Ishikawa (cell line): ENCODE measurements around the gene TAS1R1.

Source experiments
- FOXM1 ChIP-seq: IDR thresholded peaks from 2 replicates; pipeline ENCODE4 v1.6.1; 2012; ENCODE audit warnings: low read depth, borderline replicate concordance
- MAX ChIP-seq: IDR thresholded peaks from 2 replicates; pipeline ENCODE4 v1.6.1; 2012
- RAD21 ChIP-seq: IDR thresholded peaks from 2 replicates; pipeline ENCODE4 v1.6.1; 2012; ENCODE audit warnings: low read depth
- REST ChIP-seq: IDR thresholded peaks from 2 replicates; pipeline ENCODE4 v1.6.1; 2012; ENCODE audit warnings: low read depth, mild to moderate bottlenecking
- TAF1 ChIP-seq: IDR thresholded peaks from 2 replicates; pipeline ENCODE4 v1.6.1; 2012; ENCODE audit warnings: low read depth, mild to moderate bottlenecking
- TCF12 ChIP-seq: IDR thresholded peaks from 2 replicates; pipeline ENCODE4 v1.6.1; 2012; ENCODE audit warnings: low read depth
- TEAD4 ChIP-seq: IDR thresholded peaks from 2 replicates; pipeline ENCODE4 v1.6.1; 2012
- YY1 ChIP-seq: IDR thresholded peaks from 2 replicates; pipeline ENCODE4 v1.6.1; 2012; ENCODE audit warnings: low read depth

DNA sequence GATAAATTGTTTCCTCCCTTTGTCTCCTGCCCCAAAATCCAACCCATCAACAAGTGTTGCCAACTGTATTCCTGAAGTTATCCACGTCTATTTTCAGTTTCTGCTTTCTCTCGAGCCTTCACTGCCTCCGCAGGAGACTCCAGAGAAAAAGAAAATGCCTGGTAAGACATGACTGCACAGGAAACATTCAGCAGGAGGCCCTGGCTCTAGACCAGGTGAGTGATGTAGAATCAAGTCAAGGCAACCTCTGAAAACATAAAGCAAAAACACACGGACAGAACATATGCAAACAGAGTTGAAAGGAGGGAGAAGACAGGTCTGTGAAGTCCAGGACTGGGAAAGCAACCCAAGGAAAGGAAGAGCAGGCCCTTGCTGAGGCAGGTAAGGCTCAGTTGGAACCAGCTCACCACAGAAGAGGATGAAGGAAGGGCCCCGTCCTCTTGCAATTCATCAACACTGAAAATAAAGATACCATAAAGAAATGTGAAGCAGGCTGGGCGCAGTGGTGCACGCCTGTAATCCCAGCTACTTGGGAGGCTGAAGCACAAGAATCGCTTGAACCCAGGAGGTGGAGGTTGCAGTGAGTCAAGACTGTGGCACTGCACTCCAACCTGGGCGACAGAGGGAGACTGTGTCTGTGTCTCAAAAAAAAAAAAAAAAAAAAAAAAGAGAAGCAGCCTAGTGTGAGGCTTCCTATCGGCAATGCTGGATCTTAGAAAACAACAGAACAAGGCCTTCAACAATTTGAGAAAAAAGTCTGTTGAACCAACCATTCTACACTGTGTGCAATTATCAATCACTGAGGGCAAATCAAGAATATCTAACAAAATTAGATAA lies 9.6 kb upstream of the TAS1R1 start:
- TF ChIP-seq TCF12 (no peak), YY1 (no peak), FOXM1 (no peak), MAX (no peak), RAD21 (no peak), TEAD4 (no peak), REST (no peak), TAF1 (no peak)
